GM23248 (cell line): ENCODE data around the gene ANKRD42. TPM values are rescaled to one million over a fixed set of nuclear protein-coding genes. Genes with fewer than 3 reads are reported as not detected.
A peak's percentile ranks its signal among the peaks of the same experiment; 100 is the strongest.

Source experiments
- DNase-seq: peaks from one replicate; pipeline ENCODE4 v3.0.0-alpha.2; 2015
- H2AFZ ChIP-seq: fragments of 200-600 bp; sonication (generic); 2 replicates; pipeline ENCODE4 v1.6.1; 2016; ENCODE audit warnings: antibody characterized with exemption
- H3F3A ChIP-seq: fragments of 200-600 bp; sonication (generic); 2 replicates; pipeline ENCODE4 v1.6.1; 2016; ENCODE audit warnings: mild to moderate bottlenecking, antibody characterized with exemption, mixed run types; ENCODE audit not compliant: insufficient read depth
- H3K27ac ChIP-seq: fragments of 200-600 bp; sonication (generic); 2 replicates; pipeline ENCODE4 v1.5.1; 2016; ENCODE audit warnings: mild to moderate bottlenecking
- H3K27me3 ChIP-seq: fragments of 200-600 bp; sonication (generic); replicated peaks from 2 replicates; pipeline ENCODE4 v1.6.1; 2016; ENCODE audit warnings: mild to moderate bottlenecking; ENCODE audit not compliant: insufficient read depth
- H3K36me3 ChIP-seq: fragments of 200-600 bp; sonication (generic); 2 replicates; pipeline ENCODE4 v1.6.1; 2016; ENCODE audit warnings: low read depth, mild to moderate bottlenecking
- H3K4me1 ChIP-seq: fragments of 200-600 bp; sonication (generic); 2 replicates; pipeline ENCODE4 v1.6.1; 2016; ENCODE audit warnings: mild to moderate bottlenecking; ENCODE audit not compliant: insufficient read depth
- H3K4me2 ChIP-seq: fragments of 200-600 bp; sonication (generic); one replicate; pipeline ENCODE4 v1.6.1; 2016; ENCODE audit warnings: mild to moderate bottlenecking; ENCODE audit not compliant: unreplicated experiment
- H3K4me3 ChIP-seq: fragments of 200-600 bp; sonication (generic); 2 replicates; pipeline ENCODE4 v1.5.1; 2016; ENCODE audit warnings: mild to moderate bottlenecking
- H3K79me2 ChIP-seq: fragments of 200-600 bp; sonication (generic); 2 replicates; pipeline ENCODE4 v1.6.1; 2016; ENCODE audit warnings: mild to moderate bottlenecking; ENCODE audit not compliant: insufficient read depth
- H3K9ac ChIP-seq: fragments of 200-600 bp; sonication (generic); 2 replicates; pipeline ENCODE4 v1.6.1; 2016; ENCODE audit warnings: mild to moderate bottlenecking
- H3K9me2 ChIP-seq: fragments of 200-600 bp; sonication (generic); 2 replicates; pipeline ENCODE4 v1.6.1; 2016; ENCODE audit warnings: mixed run types, mild to moderate bottlenecking, moderate library complexity; ENCODE audit not compliant: insufficient read depth
- H3K9me3 ChIP-seq: fragments of 200-600 bp; sonication (generic); one replicate; pipeline ENCODE4 v1.6.1; 2017; ENCODE audit warnings: low read depth
- H4K20me1 ChIP-seq: fragments of 200-600 bp; sonication (generic); 2 replicates; pipeline ENCODE4 v1.6.0; 2016; ENCODE audit not compliant: insufficient read depth
- EZH2 ChIP-seq: fragments of 200-600 bp; sonication (generic); IDR thresholded peaks from 2 replicates; pipeline ENCODE4 v1.6.1; 2018; ENCODE audit warnings: antibody characterized with exemption, mild to moderate bottlenecking; ENCODE audit not compliant: insufficient read depth, poor library complexity, severe bottlenecking
- EZH2phosphoT487 ChIP-seq: fragments of 200-600 bp; sonication (generic); IDR thresholded peaks from 2 replicates; pipeline ENCODE4 v1.6.1; 2018; ENCODE audit warnings: antibody characterized with exemption, moderate library complexity, mild to moderate bottlenecking, low read depth; ENCODE audit not compliant: insufficient read depth
- WGBS, 2 experiments: methylation state at CpG; one replicate each; pipeline ENCODE4 v1.1.6; 2015 to 2017; ENCODE audit warnings: low lambda C conversion rate in 2 of 2, low coverage in 1 of 2; ENCODE audit errors: missing lambda C conversion rate in 2 of 2; 5-methylcytosine and 5-hydroxymethylcytosine counted together
- in situ Hi-C: fragments of 300-500 bp; cut with MboI; formaldehyde crosslinking; loops from 2 replicates; pipeline ENCODE4 v1.15.0; 2020
- polyA plus RNA-seq: library from polyadenylated mRNA; unstranded; fragments of >200 nt; fragmentation: Nextera tagmentation; extraction: Ambion mirVana; gene quantifications from 2 replicates; pipeline ENCODE4 v1.2.1, GENCODE V29; 2016
- total RNA-seq: library from RNA; depleted of rRNA; stranded (reverse); fragments of >200 nt; shearing (Covaris generic); gene quantifications from 2 replicates; pipeline ENCODE4 v1.2.3, GENCODE V29; 2014; rRNA removed

The ANKRD42 gene
- total RNA-seq, result 17.8 and 22.0 TPM in 2 replicates
- polyA plus RNA-seq, result 17.6 and 19.7 TPM in 2 replicates

DNA sequence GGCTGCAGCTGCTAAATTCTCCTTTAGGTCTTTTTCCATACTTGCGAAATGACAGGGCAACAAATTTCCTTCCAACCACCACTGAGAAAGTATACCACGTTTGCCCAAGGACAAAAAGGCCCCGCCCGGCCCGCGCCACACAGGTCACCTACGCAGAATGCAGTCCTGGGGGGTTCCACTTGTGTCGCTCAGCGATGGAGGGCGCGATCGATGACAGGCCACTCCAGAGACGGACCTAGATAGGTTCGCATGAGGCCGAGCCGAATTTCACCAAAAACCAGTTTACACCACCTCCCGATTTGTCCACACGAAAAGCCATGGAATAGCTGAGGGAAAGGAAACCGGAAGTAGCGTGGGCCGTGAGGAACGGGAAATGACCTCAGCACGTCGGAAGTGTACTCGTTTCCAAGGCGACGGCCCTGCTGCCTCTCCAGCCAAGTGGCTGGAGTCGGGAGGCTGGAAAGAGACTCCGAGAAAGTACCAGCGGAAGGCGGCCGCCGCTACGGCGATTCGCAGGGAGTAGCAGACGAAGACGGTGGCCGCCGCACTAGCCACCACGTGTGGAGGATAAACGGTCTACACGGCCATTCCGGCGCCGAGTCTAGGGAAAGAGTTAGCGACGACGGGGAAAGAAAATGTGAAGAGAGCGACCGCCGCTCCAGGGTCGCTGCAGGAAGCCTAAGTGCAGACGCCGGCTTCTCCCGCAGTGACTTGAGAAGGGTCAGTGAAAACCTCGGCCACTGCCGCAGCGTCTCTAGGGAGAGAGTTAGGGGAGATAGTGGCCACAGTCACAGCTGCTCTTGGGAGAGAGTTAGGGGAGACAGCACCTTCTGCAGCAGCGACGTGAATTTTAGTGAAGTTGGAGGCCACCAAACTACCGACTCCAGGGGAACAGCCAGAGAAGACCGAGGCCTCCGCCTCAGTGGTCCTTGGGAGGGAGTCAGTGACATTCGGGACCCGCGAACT lies at the start of gene ANKRD42:
TSS of gene ANKRD42 (plus strand) at position 398 of the 966 bp plus-strand sequence. CDS start 959 bp downstream, outside the sequence.
- in situ Hi-C loops, result no loop called here
- Histone ChIP-seq H3K4me2 (peak within 1 kb of the TSS; percentile 100), H3K9me2 (no peaks in the 10 kb centered on the region), H3K79me2 (peaks cover 62% of the 10 kb centered on the region), H3K27me3 (no peaks in the 10 kb centered on the region), H3K36me3 (peaks cover 18% of the 10 kb centered on the region; the same call in 1 of the 2 replicates), H3K9me3 (no peaks in the 10 kb centered on the region), H3K27ac (peak within 1 kb of the TSS; percentile 95), H3F3A (peaks cover 58% of the 10 kb centered on the region), H3K9ac (peak within 1 kb of the TSS; percentile 98), H3K4me3 (peak within 1 kb of the TSS; percentile 90), H4K20me1 (no peaks in the 10 kb centered on the region), H2AFZ (peak within 1 kb of the TSS; percentile 89), H3K4me1 (peaks cover 42% of the 10 kb centered on the region)
- peak; percentile 100 for DNase-seq
- no peak for TF ChIP-seq EZH2phosphoT487
- no peak for TF ChIP-seq EZH2
- 0 to 1% methylated on average over 67 of the region's 67 CpGs for WGBS, 2 experiments

DNA sequence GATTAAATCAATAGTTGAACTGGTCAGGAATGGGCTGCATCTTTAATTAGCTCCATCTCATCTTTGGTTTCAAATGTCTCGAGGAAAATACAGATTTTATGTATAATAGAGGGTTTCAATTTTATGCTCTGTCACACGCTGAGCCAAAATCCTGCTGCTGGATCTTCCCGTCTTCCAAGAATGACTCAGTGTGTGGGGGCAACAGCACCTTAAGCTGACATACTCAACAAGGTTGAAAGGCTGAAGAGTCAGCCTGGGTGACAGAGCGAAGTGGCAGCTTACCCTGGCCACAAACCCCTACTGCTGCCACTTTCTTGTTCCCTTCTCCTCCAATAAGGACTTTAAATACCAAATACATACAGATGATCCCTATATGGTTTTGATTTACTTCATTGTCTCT lies 45.6 kb upstream of the ANKRD42 start:
- Histone ChIP-seq H3K4me1 (no peaks in the 10 kb centered on the region), H3K9me3 (no peaks in the 10 kb centered on the region), H3K9ac (no peak overlapping the region), H3K9me2 (no peaks in the 10 kb centered on the region), H3K27me3 (no peaks in the 10 kb centered on the region), H3F3A (no peaks in the 10 kb centered on the region), H3K4me3 (no peak overlapping the region), H4K20me1 (no peaks in the 10 kb centered on the region), H3K27ac (no peak overlapping the region), H3K4me2 (no peak overlapping the region), H2AFZ (peak overlapping the region; percentile 12; the same call in 1 of the 2 replicates), H3K36me3 (no peaks in the 10 kb centered on the region), H3K79me2 (no peaks in the 10 kb centered on the region)
- in situ Hi-C loops, result no loop called here
- TF ChIP-seq EZH2phosphoT487 (no peak), EZH2 (no peak)
- WGBS, 2 experiments, result 39 to 42% methylated on average over 4 of the region's 4 CpGs
- peak; percentile 54 for DNase-seq

DNA sequence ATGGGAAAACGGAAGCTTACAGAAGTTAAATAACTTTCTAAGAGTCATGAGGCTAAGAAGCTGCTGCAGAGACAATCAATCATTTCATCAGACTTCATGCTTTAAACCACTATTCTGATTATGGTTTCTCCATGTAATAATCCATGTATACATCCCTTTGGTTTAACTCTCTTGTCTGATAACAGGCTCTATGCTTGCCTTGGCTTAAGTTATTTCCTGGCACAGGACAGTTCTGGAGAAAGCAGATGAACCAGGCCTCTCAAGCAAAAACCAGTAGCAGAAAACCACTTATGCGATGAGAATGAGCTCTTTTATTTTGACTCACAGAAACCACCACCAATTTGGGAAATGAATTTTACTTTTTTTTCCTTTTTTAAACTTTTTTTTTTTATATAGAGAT lies 43.1 kb upstream of the ANKRD42 start:
- Histone ChIP-seq H3K36me3 (no peaks in the 10 kb centered on the region), H3K4me3 (no peak overlapping the region), H3F3A (0 out of 2 replicates have a peak, but pooled peaks cover 3% of the 10 kb centered on the region), H3K27ac (no peak overlapping the region), H4K20me1 (no peaks in the 10 kb centered on the region), H3K4me2 (no peak overlapping the region), H3K9me3 (no peaks in the 10 kb centered on the region), H2AFZ (no peak overlapping the region), H3K27me3 (no peaks in the 10 kb centered on the region), H3K9ac (no peak overlapping the region), H3K79me2 (no peaks in the 10 kb centered on the region), H3K9me2 (no peaks in the 10 kb centered on the region), H3K4me1 (no peaks in the 10 kb centered on the region)
- WGBS, 2 experiments, result 95 to 100% methylated on average over 2 of the region's 2 CpGs
- in situ Hi-C loops, result no loop called here
- TF ChIP-seq EZH2 (no peak), EZH2phosphoT487 (no peak)
- DNase-seq, result no peak

DNA sequence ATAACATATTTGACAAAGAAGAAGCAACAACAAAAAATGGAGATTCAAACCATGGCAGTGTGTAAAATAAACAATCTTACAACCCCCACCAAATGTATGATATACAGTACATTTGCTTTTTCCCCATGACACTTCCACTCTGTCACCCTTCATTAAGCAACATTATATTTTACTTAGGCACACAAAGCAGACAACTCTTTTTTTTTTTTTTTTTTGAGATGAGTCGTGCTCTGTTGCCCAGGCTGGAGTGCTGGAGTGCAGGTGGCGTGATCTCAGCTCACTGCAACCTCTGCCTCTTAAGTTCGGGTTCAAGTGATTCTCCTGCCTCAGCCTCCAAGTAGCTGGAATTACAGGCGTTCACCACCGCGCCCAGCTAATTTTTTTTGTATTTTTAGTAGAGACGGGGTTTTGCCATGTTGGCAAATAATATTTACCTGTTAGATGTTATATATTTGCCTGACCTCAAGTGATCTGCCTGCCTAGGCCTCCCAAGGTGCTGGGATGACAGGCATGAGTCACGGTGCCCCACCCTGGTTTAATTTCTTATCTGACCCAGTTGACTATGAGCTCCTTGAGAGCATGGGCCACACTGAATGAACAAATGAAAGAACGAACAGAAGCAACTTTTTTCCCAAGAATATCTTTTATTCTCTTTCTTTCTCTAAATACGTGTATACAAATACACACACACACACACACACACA lies 42.1 kb upstream of the ANKRD42 start:
- Histone ChIP-seq H3K4me1 (no peaks in the 10 kb centered on the region), H3K4me3 (no peak overlapping the region), H3F3A (peaks cover 12% of the 10 kb centered on the region; the same call in 1 of the 2 replicates), H3K9me2 (no peaks in the 10 kb centered on the region), H3K27me3 (no peaks in the 10 kb centered on the region), H3K9me3 (no peaks in the 10 kb centered on the region), H4K20me1 (no peaks in the 10 kb centered on the region), H3K9ac (no peak overlapping the region), H3K79me2 (no peaks in the 10 kb centered on the region), H3K36me3 (no peaks in the 10 kb centered on the region), H3K4me2 (no peak overlapping the region), H2AFZ (no peak overlapping the region), H3K27ac (no peak overlapping the region)
- no peak for DNase-seq
- TF ChIP-seq EZH2 (no peak), EZH2phosphoT487 (no peak)
- 87 to 88% methylated on average over 10 of the region's 10 CpGs for WGBS, 2 experiments
- in situ Hi-C loops, result no loop called here
